ENCODE results near the gene SCN8A.

SCN8A gene

DNA sequence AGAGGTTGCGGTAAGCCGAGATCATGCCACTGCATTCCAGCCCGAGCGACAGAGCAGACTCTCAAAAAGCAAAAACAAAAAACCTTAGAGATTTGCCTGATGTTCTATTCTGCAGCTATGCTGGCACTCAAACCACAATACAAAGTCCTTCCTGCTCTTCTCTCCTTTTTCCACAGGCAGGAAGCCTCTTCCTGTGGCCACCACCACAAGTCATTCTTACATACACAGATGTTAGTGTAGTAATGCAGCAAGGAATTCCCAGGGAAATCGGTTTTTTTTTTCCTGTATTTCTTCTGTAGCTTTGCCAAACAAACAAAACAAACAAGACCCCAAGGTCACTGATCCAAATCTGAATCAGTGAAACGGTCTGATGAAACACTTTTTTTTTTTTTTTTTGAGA lies 153.2 kb downstream of the SCN8A start:
- TF ChIP-seq, protein P1, sequence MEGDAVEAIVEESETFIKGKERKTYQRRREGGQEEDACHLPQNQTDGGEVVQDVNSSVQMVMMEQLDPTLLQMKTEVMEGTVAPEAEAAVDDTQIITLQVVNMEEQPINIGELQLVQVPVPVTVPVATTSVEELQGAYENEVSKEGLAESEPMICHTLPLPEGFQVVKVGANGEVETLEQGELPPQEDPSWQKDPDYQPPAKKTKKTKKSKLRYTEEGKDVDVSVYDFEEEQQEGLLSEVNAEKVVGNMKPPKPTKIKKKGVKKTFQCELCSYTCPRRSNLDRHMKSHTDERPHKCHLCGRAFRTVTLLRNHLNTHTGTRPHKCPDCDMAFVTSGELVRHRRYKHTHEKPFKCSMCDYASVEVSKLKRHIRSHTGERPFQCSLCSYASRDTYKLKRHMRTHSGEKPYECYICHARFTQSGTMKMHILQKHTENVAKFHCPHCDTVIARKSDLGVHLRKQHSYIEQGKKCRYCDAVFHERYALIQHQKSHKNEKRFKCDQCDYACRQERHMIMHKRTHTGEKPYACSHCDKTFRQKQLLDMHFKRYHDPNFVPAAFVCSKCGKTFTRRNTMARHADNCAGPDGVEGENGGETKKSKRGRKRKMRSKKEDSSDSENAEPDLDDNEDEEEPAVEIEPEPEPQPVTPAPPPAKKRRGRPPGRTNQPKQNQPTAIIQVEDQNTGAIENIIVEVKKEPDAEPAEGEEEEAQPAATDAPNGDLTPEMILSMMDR (IDR thresholded peaks at IDR 0.05; ENCODE audit: low read depth, low read length, missing control alignments), result no peak
- no peak for DNase-seq (ENCODE audit: extremely low read depth, low read depth)

DNA sequence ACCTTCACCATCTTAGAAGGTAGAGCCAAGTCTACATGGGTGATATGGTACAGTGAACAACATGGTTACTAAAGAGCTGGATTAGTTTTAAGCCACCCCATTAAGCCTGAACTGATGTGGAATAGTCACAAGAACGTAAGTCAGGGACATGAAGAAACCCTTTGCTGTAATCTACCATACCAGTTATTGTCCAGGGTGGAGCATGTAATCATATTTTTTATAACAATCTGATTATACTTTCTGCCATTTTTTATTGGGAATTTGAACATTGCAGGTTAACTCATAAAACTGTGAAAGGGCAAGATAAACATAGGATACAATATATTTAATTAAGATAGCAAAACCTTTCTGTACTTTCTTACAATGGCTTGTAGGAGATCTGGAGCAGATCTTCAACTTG lies 153.9 kb downstream of the SCN8A start:
- no peak overlapping the region for H3K4me3 ChIP-seq (replicated peaks; ENCODE audit: low read depth, low read length)
- TF ChIP-seq, protein P1 (IDR thresholded peaks at IDR 0.05; ENCODE audit: low read depth, low read length, missing control alignments), result no peak

More for the DNA sequence above, 153.2 kb downstream of the SCN8A start:
- no peak overlapping the region for H3K4me3 ChIP-seq (replicated peaks; ENCODE audit: low read depth, low read length)

DNA sequence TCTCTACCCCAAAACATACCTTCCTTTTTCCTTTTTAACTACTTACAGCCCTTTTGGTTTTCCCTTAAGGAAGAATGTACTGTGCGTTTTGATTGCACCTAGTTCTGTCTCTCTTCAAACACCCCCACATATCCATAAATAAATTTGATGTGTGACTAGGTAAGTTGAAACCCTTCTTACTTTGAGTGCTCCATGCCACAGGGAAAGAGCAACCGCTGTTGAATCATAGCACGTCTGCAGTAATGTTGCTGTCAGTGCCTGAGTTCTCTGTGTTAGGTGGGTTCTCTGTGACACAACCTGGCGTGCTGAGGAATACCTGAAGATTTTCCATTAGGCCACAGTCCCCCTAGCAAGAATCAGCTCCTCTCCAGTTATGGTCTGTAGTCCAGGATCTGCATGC lies 155.4 kb downstream of the SCN8A start:
- no peak for DNase-seq (ENCODE audit: extremely low read depth, low read depth)
- TF ChIP-seq, protein P1 (IDR thresholded peaks at IDR 0.05; ENCODE audit: low read depth, low read length, missing control alignments), result no peak
- H3K4me3 ChIP-seq (replicated peaks; ENCODE audit: low read depth, low read length), result no peak overlapping the region

More for the DNA sequence above, 153.9 kb downstream of the SCN8A start:
- no peak for DNase-seq (ENCODE audit: extremely low read depth, low read depth)

DNA sequence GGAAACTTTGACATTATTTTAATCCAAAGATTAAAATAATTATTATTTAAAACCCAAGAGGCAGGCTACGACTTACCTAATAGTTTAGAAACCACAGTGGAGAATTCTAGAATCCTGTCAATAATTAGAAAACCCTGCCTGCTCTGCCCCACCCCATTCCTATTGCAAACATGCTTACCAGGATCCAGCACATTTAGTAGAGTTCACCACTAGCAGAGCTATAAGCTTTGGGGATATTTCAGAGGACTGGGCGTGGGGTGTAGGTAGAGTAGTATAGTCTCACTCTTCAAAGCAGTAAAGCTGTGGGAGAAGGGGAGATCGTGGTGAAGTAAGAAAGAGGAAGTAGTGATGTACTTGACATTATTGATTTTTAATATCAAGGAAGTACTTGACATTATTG lies 157.2 kb downstream of the SCN8A start:
- H3K4me3 ChIP-seq (replicated peaks; ENCODE audit: low read depth, low read length), result no peak overlapping the region
- no peak for DNase-seq (ENCODE audit: extremely low read depth, low read depth)
- TF ChIP-seq, protein P1 (IDR thresholded peaks at IDR 0.05; ENCODE audit: low read depth, low read length, missing control alignments), result no peak

DNA sequence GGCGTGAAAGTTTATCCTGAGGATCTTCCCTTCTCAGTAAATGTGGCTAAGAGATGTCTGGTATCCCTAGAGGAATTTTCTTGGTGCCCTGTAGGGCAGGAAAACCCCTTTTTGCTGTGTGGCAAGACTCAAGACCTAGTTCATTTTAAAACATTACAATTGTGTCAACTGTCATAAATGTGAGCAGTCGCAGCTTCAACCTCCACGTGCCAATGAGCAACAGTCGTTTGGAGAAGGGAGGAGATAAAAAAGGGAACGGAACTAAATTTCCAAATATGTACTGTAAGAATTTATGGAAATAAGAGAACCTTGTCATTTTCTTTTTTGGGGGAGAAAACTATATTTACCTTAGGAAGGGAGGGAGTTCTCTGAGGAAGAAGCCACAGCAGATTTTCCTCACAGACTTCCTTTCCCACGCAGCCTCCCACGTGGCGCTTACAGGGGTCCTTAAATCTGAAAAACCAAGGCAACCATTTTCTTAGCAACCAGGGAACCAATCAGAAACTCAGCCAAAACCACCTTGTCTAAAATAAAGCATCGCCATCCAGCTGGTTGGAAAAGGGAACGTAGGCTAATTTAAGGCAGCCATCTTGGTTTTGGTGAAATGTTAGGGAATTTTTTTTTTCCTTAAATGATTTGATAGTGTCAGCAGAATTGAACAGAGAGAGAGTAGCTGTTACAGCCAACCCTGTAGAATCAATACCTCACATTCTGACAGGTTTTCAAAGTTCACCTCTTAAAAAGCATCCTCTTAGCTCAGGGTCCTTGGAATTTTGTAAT lies 158.4 kb downstream of the SCN8A start:
- DNase-seq (ENCODE audit: extremely low read depth, low read depth), result no peak
- no peak overlapping the region for H3K4me3 ChIP-seq (replicated peaks; ENCODE audit: low read depth, low read length)
- TF ChIP-seq, protein P1 (IDR thresholded peaks at IDR 0.05; ENCODE audit: low read depth, low read length, missing control alignments), result no peak

DNA sequence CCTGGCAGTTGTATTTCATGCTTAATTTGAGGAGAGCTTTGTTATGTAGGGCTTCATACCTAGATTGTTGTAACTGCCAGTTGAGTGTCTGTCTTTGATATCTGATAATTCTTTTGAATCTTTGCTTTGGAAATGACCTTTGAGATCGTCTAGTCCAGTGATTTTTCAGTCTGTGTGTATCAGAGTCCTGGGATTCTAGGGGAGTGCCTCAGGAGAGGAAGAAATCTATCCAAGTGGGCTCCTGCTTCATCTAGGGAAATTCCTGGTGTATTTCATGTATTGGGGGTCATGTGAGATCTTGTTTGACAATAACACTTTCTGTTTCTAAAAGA lies 158.9 kb downstream of the SCN8A start:
- DNase-seq (ENCODE audit: extremely low read depth, low read depth), result no peak
- TF ChIP-seq, protein P1 (IDR thresholded peaks at IDR 0.05; ENCODE audit: low read depth, low read length, missing control alignments), result no peak
- no peak overlapping the region for H3K4me3 ChIP-seq (replicated peaks; ENCODE audit: low read depth, low read length)

DNA sequence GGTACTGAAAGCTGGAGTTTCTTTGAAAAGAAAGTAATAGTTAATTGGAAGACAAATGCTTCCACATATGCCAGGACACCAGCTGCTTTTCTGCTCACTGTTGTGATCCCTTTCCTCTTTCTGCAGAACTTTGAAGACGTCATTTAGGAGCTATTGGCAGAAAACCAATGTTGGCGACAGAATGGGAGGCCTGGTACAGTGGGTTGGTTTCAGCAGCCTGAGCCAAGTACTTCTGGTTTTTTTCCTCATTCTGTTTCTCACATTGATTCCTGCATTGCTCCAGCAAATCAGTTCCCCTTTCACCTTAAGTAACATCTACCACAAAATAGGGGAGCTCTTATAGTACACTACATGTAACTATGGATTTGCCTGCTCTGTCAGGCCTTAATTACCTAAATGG lies 160.6 kb downstream of the SCN8A start:
- H3K4me3 ChIP-seq (replicated peaks; ENCODE audit: low read depth, low read length), result no peak overlapping the region
- TF ChIP-seq, protein P1 (IDR thresholded peaks at IDR 0.05; ENCODE audit: low read depth, low read length, missing control alignments), result no peak
- no peak for DNase-seq (ENCODE audit: extremely low read depth, low read depth)

All from HFF-Myc (cell line).